ENCODE data around the gene ZNF469.
"Not testable (repeated sequence)": the region's sequence is repeated elsewhere in the genome, so short reads cannot be mapped to it uniquely, and the experiment has no call there.

DNA sequence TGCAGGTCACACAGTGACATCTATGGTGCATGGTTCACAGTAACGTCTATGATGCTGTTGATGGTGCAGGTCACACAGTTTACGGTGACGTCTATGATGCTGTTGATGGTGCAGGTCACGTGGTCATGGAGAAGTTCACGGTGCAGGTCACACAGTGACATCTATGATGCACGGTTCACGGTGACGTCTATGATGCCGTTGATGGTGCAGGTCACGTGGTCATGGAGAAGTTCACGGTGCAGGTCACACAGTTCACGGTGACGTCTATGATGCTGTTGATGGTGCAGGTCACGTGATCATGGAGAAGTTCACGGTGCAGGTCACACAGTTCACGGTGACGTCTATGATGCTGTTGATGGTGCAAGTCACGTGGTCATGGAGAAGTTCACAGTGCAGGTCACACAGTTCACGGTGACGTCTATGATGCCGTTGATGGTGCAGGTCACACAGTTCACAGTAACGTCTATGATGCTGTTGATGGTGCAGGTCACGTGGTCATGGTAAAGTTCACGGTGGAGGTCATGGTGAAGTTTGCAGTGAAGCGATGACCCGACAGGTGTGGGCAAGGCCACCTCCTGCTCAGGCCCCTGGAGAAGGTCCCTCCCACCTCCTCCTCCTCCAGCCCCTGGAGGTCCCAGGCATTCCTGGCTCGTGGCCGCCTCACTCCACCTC lies 27.7 kb downstream of the ZNF469 start:
- TF ChIP-seq POLR2A (IDR thresholded peaks at IDR 0.05): not testable (repeated sequence)
- TF ChIP-seq, protein P1, sequence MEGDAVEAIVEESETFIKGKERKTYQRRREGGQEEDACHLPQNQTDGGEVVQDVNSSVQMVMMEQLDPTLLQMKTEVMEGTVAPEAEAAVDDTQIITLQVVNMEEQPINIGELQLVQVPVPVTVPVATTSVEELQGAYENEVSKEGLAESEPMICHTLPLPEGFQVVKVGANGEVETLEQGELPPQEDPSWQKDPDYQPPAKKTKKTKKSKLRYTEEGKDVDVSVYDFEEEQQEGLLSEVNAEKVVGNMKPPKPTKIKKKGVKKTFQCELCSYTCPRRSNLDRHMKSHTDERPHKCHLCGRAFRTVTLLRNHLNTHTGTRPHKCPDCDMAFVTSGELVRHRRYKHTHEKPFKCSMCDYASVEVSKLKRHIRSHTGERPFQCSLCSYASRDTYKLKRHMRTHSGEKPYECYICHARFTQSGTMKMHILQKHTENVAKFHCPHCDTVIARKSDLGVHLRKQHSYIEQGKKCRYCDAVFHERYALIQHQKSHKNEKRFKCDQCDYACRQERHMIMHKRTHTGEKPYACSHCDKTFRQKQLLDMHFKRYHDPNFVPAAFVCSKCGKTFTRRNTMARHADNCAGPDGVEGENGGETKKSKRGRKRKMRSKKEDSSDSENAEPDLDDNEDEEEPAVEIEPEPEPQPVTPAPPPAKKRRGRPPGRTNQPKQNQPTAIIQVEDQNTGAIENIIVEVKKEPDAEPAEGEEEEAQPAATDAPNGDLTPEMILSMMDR (IDR thresholded peaks at IDR 0.05): not testable (repeated sequence)

Data from testis (tissue), 2 donors.